ENCODE data around the gene C1GALT1. TPM values are rescaled to one million over a fixed set of nuclear protein-coding genes. Genes with fewer than 3 reads are reported as not detected.
A peak's percentile ranks its signal among the peaks of the same experiment; 100 is the strongest.
"Not testable (repeated sequence)": the region's sequence is repeated elsewhere in the genome, so short reads cannot be mapped to it uniquely, and the experiment has no call there.

C1GALT1 gene
- total and polyA plus RNA-seq, 3 experiments from 2014 or later: 40.4 to 53.4 (median 40.7) TPM

DNA sequence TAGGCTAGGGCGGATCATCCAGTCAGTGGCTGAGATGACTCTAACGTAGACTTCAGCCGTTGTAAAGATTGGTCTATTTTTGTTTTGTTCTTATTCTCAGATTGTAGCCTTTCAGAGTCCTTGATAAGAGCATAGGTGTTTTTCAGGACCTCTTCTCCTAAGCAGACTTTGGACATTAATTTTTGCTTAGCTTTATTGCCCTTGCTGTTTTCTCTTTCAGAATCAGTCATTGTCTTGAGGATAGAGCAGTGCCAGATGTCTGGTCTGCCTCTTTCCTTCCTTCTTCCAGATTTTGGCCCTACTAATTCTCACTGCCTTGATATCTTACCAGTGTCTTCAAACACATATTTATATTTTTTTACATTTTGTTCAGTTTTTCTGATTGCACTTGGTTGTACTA lies 49.5 kb downstream of the C1GALT1 start:
- Histone ChIP-seq H3K9me3 (ENCODE audit: low read length) (no peaks in the 10 kb centered on the region), H3K36me3 (ENCODE audit: insufficient read depth, low read length) (peaks cover 4% of the 10 kb centered on the region), H3K4me1 (ENCODE audit: insufficient read depth, low read length) (no peaks in the 10 kb centered on the region), H3K27ac (ENCODE audit: low read depth, low read length) (no peak overlapping the region), H3K4me3 (ENCODE audit: low read length) (no peak overlapping the region), H3K27me3 (ENCODE audit: insufficient read depth, low read length, poor library complexity, severe bottlenecking) (no peaks in the 10 kb centered on the region)
- no peak overlapping the region for H3K4me3 Mint-ChIP-seq
- peak overlapping the region in 2 of 8 donors; percentile 35 to 73 for H3K27ac Mint-ChIP-seq
- no peaks in the 10 kb centered on the region for H3K27me3 Mint-ChIP-seq
- DNase-seq: no peak
- H3K36me3 Mint-ChIP-seq: peaks cover 22 to 52% (median 30%) of the 10 kb centered on the region in 3 donors
- ChIA-PET POLR2A (no interaction called here), CTCF (interaction anchor here (0.8 kb wide), 1 partner anchor 27 kb away, joined by 3 read pairs; no protein-coding TSS in a partner anchor)
- H3K9me3 Mint-ChIP-seq: peaks cover 14 to 19% (median 14%) of the 10 kb centered on the region in 5 donors
- H3K4me1 Mint-ChIP-seq: peaks cover 31 to 51% (median 47%) of the 10 kb centered on the region in 3 donors

GRCh38 chr7:7235347-7235746 lies 53.0 kb downstream of the C1GALT1 start:
- no peak overlapping the region for H3K27ac ChIP-seq (ENCODE audit: low read depth, low read length)
- peaks cover 14% of the 10 kb centered on the region for H3K36me3 ChIP-seq (ENCODE audit: insufficient read depth, low read length)
- no peaks in the 10 kb centered on the region for H3K4me1 ChIP-seq (ENCODE audit: insufficient read depth, low read length)
- no peaks in the 10 kb centered on the region for H3K9me3 ChIP-seq (ENCODE audit: low read length)
- DNase-seq: no peak
- POLR2A ChIA-PET: no interaction called here
- H3K36me3 Mint-ChIP-seq: peaks cover 20 to 69% (median 34%) of the 10 kb centered on the region in 3 donors
- no peak overlapping the region for H3K4me3 Mint-ChIP-seq
- H3K9me3 Mint-ChIP-seq: peaks cover 10 to 17% (median 14%) of the 10 kb centered on the region in 5 donors
- no peak overlapping the region for H3K4me3 ChIP-seq (ENCODE audit: low read length)
- CTCF ChIA-PET: no interaction called here
- no peaks in the 10 kb centered on the region for H3K27me3 ChIP-seq (ENCODE audit: insufficient read depth, low read length, poor library complexity, severe bottlenecking)
- H3K4me1 Mint-ChIP-seq: peaks cover 33 to 61% (median 54%) of the 10 kb centered on the region in 3 donors
- peak overlapping the region in 1 of 8 donors; percentile 27 for H3K27ac Mint-ChIP-seq
- H3K27me3 Mint-ChIP-seq: no peaks in the 10 kb centered on the region

GRCh38 chr7:7236041-7236440 lies 53.7 kb downstream of the C1GALT1 start:
- Histone ChIP-seq H3K36me3 (ENCODE audit: insufficient read depth, low read length) (peaks cover 14% of the 10 kb centered on the region), H3K4me3 (ENCODE audit: low read length) (no peak overlapping the region), H3K4me1 (ENCODE audit: insufficient read depth, low read length) (no peaks in the 10 kb centered on the region), H3K9me3 (ENCODE audit: low read length) (no peaks in the 10 kb centered on the region), H3K27ac (ENCODE audit: low read depth, low read length) (no peak overlapping the region), H3K27me3 (ENCODE audit: insufficient read depth, low read length, poor library complexity, severe bottlenecking) (no peaks in the 10 kb centered on the region)
- Mint-ChIP-seq H3K36me3 (peaks cover 17 to 69% (median 33%) of the 10 kb centered on the region in 3 donors), H3K27ac (peak overlapping the region in 1 of 8 donors; percentile 74), H3K9me3 (peaks cover 10 to 11% (median 10%) of the 10 kb centered on the region in 5 donors), H3K4me3 (no peak overlapping the region), H3K27me3 (no peaks in the 10 kb centered on the region), H3K4me1 (peaks cover 34 to 63% (median 57%) of the 10 kb centered on the region in 3 donors)
- no peak for DNase-seq
- CTCF ChIA-PET: no interaction called here
- POLR2A ChIA-PET: no interaction called here

GRCh38 chr7:7237201-7237977 lies 55.0 kb downstream of the C1GALT1 start:
- Histone ChIP-seq H3K36me3 (ENCODE audit: insufficient read depth, low read length) (peaks cover 14% of the 10 kb centered on the region), H3K9me3 (ENCODE audit: low read length) (no peaks in the 10 kb centered on the region), H3K27me3 (ENCODE audit: insufficient read depth, low read length, poor library complexity, severe bottlenecking) (no peaks in the 10 kb centered on the region), H3K4me1 (ENCODE audit: insufficient read depth, low read length) (no peaks in the 10 kb centered on the region), H3K27ac (ENCODE audit: low read depth, low read length) (no peak overlapping the region), H3K4me3 (ENCODE audit: low read length) (no peak overlapping the region)
- H3K27ac Mint-ChIP-seq: peak overlapping the region in 3 of 8 donors; percentile 7 to 44 (median 27)
- H3K4me3 Mint-ChIP-seq: no peak overlapping the region
- no peaks in the 10 kb centered on the region for H3K27me3 Mint-ChIP-seq
- no peaks in the 10 kb centered on the region for H3K9me3 Mint-ChIP-seq
- no peak for DNase-seq
- CTCF ChIA-PET: no interaction called here
- POLR2A ChIA-PET: no interaction called here
- H3K4me1 Mint-ChIP-seq: peaks cover 25 to 56% (median 52%) of the 10 kb centered on the region in 3 donors
- peaks cover 9 to 64% (median 24%) of the 10 kb centered on the region in 3 donors for H3K36me3 Mint-ChIP-seq

GRCh38 chr7:7237978-7238267 lies 55.6 kb downstream of the C1GALT1 start:
- Histone ChIP-seq H3K9me3 (ENCODE audit: low read length) (no peaks in the 10 kb centered on the region), H3K4me1 (ENCODE audit: insufficient read depth, low read length) (no peaks in the 10 kb centered on the region), H3K4me3 (ENCODE audit: low read length) (no peak overlapping the region), H3K27me3 (ENCODE audit: insufficient read depth, low read length, poor library complexity, severe bottlenecking) (no peaks in the 10 kb centered on the region), H3K27ac (ENCODE audit: low read depth, low read length) (no peak overlapping the region), H3K36me3 (ENCODE audit: insufficient read depth, low read length) (peaks cover 14% of the 10 kb centered on the region)
- no peak overlapping the region for H3K4me3 Mint-ChIP-seq
- H3K36me3 Mint-ChIP-seq: peaks cover 11 to 69% (median 28%) of the 10 kb centered on the region in 3 donors
- peaks cover 28 to 60% (median 57%) of the 10 kb centered on the region in 3 donors for H3K4me1 Mint-ChIP-seq
- POLR2A ChIA-PET: no interaction called here
- H3K27me3 Mint-ChIP-seq: no peaks in the 10 kb centered on the region
- H3K27ac Mint-ChIP-seq: no peak overlapping the region
- DNase-seq: no peak
- H3K9me3 Mint-ChIP-seq: no peaks in the 10 kb centered on the region
- CTCF ChIA-PET: no interaction called here

DNA sequence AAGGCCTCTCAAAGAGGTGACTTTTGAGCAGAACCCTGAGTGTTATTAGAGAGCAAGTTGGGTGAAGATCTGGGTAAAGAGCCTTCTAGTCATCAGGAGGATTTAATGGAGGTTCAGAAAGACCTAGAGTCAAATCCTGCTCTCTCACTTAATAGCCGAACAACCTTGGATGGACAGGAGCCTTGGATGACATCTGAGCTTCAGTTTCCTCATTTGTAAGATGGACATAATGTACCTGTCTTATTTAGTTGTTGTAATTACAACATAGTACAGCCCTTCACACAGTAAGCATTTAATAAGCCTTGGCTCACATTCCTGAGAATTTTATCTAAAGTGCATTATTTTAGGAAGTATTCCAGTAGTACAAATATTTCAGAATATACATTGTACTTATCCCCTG lies 57.0 kb downstream of the C1GALT1 start:
- CTCF ChIA-PET: interaction anchor here (1.5 kb wide), 1 partner anchor 31 kb away, joined by 3 read pairs; no protein-coding TSS in a partner anchor
- Histone ChIP-seq H3K27ac (ENCODE audit: low read depth, low read length) (no peak overlapping the region), H3K27me3 (ENCODE audit: insufficient read depth, low read length, poor library complexity, severe bottlenecking) (no peaks in the 10 kb centered on the region), H3K36me3 (ENCODE audit: insufficient read depth, low read length) (peaks cover 14% of the 10 kb centered on the region), H3K4me1 (ENCODE audit: insufficient read depth, low read length) (no peaks in the 10 kb centered on the region), H3K9me3 (ENCODE audit: low read length) (no peaks in the 10 kb centered on the region), H3K4me3 (ENCODE audit: low read length) (no peak overlapping the region)
- no peak overlapping the region for H3K4me3 Mint-ChIP-seq
- H3K27me3 Mint-ChIP-seq: no peaks in the 10 kb centered on the region
- no peaks in the 10 kb centered on the region for H3K9me3 Mint-ChIP-seq
- POLR2A ChIA-PET: no interaction called here
- DNase-seq: no peak
- H3K36me3 Mint-ChIP-seq: peaks cover 15 to 73% (median 39%) of the 10 kb centered on the region in 3 donors
- H3K4me1 Mint-ChIP-seq: peaks cover 22 to 64% (median 47%) of the 10 kb centered on the region in 3 donors
- H3K27ac Mint-ChIP-seq: peak overlapping the region in 2 of 8 donors; percentile 5 to 72

GRCh38 chr7:7242899-7243298 lies 60.6 kb downstream of the C1GALT1 start:
- Histone ChIP-seq H3K27ac (ENCODE audit: low read depth, low read length) (no peak overlapping the region), H3K4me1 (ENCODE audit: insufficient read depth, low read length) (peaks cover 4% of the 10 kb centered on the region), H3K27me3 (ENCODE audit: insufficient read depth, low read length, poor library complexity, severe bottlenecking) (no peaks in the 10 kb centered on the region), H3K9me3 (ENCODE audit: low read length) (no peaks in the 10 kb centered on the region), H3K4me3 (ENCODE audit: low read length) (no peak overlapping the region), H3K36me3 (ENCODE audit: insufficient read depth, low read length) (peaks cover 6% of the 10 kb centered on the region)
- Mint-ChIP-seq H3K9me3 (no peaks in the 10 kb centered on the region), H3K4me3 (no peak overlapping the region), H3K36me3 (peaks cover 18 to 61% (median 32%) of the 10 kb centered on the region in 3 donors), H3K27ac (no peak overlapping the region), H3K27me3 (no peaks in the 10 kb centered on the region), H3K4me1 (peaks cover 31 to 65% (median 55%) of the 10 kb centered on the region in 3 donors)
- ChIA-PET POLR2A (interaction anchor here (0.5 kb wide), 1 partner anchor 672 kb away, joined by 3 read pairs; no protein-coding TSS in a partner anchor), CTCF (interaction anchor here (1.4 to 1.5 kb wide), 2 partner anchors 60 to 140 kb away, joined by 3 read pairs; no protein-coding TSS in a partner anchor)
- DNase-seq: no peak

- DNase-seq; H3K4me1 ChIP-seq (ENCODE audit: insufficient read depth, low read length); H3K27me3 Mint-ChIP-seq; H3K9me3 Mint-ChIP-seq; H3K9me3 ChIP-seq (ENCODE audit: low read length); H3K27ac ChIP-seq (ENCODE audit: low read depth, low read length); H3K4me3 ChIP-seq (ENCODE audit: low read length); H3K27ac Mint-ChIP-seq; POLR2A ChIA-PET; H3K36me3 ChIP-seq (ENCODE audit: insufficient read depth, low read length); H3K27me3 ChIP-seq (ENCODE audit: insufficient read depth, low read length, poor library complexity, severe bottlenecking); CTCF ChIA-PET; H3K4me3 Mint-ChIP-seq: not testable (repeated sequence)
- peaks cover 18 to 40% (median 20%) of the 10 kb centered on the region in 3 donors for H3K36me3 Mint-ChIP-seq
- peaks cover 25 to 57% (median 47%) of the 10 kb centered on the region in 3 donors for H3K4me1 Mint-ChIP-seq
Measured at GRCh38 chr7:7245233-7245632, 62.9 kb downstream of the C1GALT1 start.
